Measurements from ENCODE around the gene EPAS1.

EPAS1 gene

GRCh38 chr2:46296840-46297545, at the start of gene EPAS1:
Gene EPAS1, plus strand, starts transcription at chr2:46297407. Its CDS starts 505 bp downstream, at chr2:46297912.
- no peak for FAIRE-seq

GRCh38 chr2:46248171-46248570, 49.0 kb upstream of the EPAS1 start:
- FAIRE-seq, result no peak

GRCh38 chr2:46249654-46250053, 47.6 kb upstream of the EPAS1 start:
- no peak for FAIRE-seq

- no peak for FAIRE-seq
Observed at GRCh38 chr2:46252891-46253659, 44.1 kb upstream of the EPAS1 start.

GRCh38 chr2:46254474-46254873, 42.7 kb upstream of the EPAS1 start:
- FAIRE-seq, result no peak

- no peak for FAIRE-seq
Observed at GRCh38 chr2:46256563-46257142, 40.6 kb upstream of the EPAS1 start.

- FAIRE-seq, result no peak
Observed at GRCh38 chr2:46257476-46257875, 39.7 kb upstream of the EPAS1 start.

GRCh38 chr2:46257980-46258379, 39.2 kb upstream of the EPAS1 start:
- no peak for FAIRE-seq

- no peak for FAIRE-seq
Observed at GRCh38 chr2:46258937-46259776, 38.0 kb upstream of the EPAS1 start.

- FAIRE-seq, result no peak
Observed at GRCh38 chr2:46259777-46260168, 37.4 kb upstream of the EPAS1 start.

GRCh38 chr2:46260305-46260704, 36.9 kb upstream of the EPAS1 start:
- FAIRE-seq, result no peak

GRCh38 chr2:46262248-46262938, 34.8 kb upstream of the EPAS1 start:
- no peak for FAIRE-seq

GRCh38 chr2:46263347-46263746, 33.9 kb upstream of the EPAS1 start:
- no peak for FAIRE-seq

- no peak for FAIRE-seq
Observed at GRCh38 chr2:46264447-46264846, 32.8 kb upstream of the EPAS1 start.

GRCh38 chr2:46266134-46266533, 31.1 kb upstream of the EPAS1 start:
- no peak for FAIRE-seq

- no peak for FAIRE-seq
Observed at GRCh38 chr2:46267616-46268015, 29.6 kb upstream of the EPAS1 start.

- FAIRE-seq, result no peak
Observed at GRCh38 chr2:46268196-46268595, 29.0 kb upstream of the EPAS1 start.

- no peak for FAIRE-seq
Observed at GRCh38 chr2:46269001-46269400, 28.2 kb upstream of the EPAS1 start.

GRCh38 chr2:46269544-46270273, 27.5 kb upstream of the EPAS1 start:
- no peak for FAIRE-seq

GRCh38 chr2:46270384-46270783, 26.8 kb upstream of the EPAS1 start:
- no peak for FAIRE-seq

GRCh38 chr2:46273225-46273863, 23.9 kb upstream of the EPAS1 start:
- no peak for FAIRE-seq
